GM19455 (cell line): ENCODE data around the gene USP17L30.
"Not testable (repeated sequence)": the region's sequence is repeated elsewhere in the genome, so short reads cannot be mapped to it uniquely, and the experiment has no call there.

Experiments used
- ATAC-seq: cut with Tn5 transposase; IDR thresholded peaks from one replicate; pipeline ENCODE4 v1.9.1; 2021; ENCODE audit not compliant: unreplicated experiment

Gene USP17L30, protein sequence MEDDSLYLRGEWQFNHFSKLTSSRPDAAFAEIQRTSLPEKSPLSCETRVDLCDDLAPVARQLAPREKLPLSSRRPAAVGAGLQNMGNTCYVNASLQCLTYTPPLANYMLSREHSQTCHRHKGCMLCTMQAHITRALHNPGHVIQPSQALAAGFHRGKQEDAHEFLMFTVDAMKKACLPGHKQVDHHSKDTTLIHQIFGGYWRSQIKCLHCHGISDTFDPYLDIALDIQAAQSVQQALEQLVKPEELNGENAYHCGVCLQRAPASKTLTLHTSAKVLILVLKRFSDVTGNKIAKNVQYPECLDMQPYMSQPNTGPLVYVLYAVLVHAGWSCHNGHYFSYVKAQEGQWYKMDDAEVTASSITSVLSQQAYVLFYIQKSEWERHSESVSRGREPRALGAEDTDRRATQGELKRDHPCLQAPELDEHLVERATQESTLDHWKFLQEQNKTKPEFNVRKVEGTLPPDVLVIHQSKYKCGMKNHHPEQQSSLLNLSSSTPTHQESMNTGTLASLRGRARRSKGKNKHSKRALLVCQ

DNA sequence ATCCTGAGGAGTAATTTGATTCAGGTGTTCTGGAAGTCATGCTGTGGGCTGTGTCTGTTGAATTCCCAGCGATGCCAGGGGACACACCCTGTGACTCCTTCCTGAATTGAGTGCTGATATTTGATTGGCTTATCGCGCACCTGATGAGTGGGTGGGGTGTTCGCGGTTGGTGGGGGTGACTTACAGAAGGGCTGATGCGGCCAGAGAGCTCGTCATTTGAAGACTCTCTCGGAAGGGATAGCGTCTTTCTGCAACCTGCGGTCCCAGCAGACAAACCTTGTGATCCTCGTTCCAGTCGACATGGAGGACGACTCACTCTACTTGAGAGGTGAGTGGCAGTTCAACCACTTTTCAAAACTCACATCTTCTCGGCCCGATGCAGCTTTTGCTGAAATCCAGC lies at the start of gene USP17L30:
Gene USP17L30 (plus strand): TSS at position 301 of the 400 bp plus-strand sequence. CDS start 0 bp downstream, at position 301.
- not testable (repeated sequence) for ATAC-seq

DNA sequence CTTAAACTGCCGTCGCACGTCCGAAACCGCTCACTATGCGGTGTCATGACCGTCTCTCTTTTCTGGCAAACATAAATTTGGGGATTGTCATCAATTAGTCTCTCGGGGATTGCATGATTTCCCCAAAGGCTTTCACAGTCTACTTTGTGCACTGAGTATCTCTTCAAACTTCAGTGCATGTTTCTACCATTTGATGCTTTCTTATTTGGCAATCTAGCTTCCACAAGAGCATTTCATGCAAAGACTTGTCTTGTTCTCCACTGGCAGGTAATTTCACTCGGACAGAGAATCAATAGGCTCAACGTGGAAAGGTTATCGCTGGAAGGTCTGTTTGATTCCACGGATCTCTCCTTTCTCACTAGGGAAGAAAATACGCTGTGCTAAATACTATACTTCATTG lies 38.7 kb upstream of the USP17L30 start:
- not testable (repeated sequence) for ATAC-seq

DNA sequence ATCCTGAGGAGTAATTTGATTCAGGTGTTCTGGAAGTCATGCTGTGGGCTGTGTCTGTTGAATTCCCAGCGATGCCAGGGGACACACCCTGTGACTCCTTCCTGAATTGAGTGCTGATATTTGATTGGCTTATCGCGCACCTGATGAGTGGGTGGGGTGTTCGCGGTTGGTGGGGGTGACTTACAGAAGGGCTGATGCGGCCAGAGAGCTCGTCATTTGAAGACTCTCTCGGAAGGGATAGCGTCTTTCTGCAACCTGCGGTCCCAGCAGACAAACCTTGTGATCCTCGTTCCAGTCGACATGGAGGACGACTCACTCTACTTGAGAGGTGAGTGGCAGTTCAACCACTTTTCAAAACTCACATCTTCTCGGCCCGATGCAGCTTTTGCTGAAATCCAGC lies 38.1 kb upstream of the USP17L30 start, which contains the start of gene USP17L24:
Gene USP17L24 (plus strand): TSS at position 301 of the 400 bp plus-strand sequence. CDS start 0 bp downstream, at position 301.
- ATAC-seq = not testable (repeated sequence)

DNA sequence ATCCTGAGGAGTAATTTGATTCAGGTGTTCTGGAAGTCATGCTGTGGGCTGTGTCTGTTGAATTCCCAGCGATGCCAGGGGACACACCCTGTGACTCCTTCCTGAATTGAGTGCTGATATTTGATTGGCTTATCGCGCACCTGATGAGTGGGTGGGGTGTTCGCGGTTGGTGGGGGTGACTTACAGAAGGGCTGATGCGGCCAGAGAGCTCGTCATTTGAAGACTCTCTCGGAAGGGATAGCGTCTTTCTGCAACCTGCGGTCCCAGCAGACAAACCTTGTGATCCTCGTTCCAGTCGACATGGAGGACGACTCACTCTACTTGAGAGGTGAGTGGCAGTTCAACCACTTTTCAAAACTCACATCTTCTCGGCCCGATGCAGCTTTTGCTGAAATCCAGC lies 33.3 kb upstream of the USP17L30 start, which contains the start of gene USP17L25:
Gene USP17L25 (plus strand): TSS at position 301 of the 400 bp plus-strand sequence. CDS start 0 bp downstream, at position 301.
- not testable (repeated sequence) for ATAC-seq

DNA sequence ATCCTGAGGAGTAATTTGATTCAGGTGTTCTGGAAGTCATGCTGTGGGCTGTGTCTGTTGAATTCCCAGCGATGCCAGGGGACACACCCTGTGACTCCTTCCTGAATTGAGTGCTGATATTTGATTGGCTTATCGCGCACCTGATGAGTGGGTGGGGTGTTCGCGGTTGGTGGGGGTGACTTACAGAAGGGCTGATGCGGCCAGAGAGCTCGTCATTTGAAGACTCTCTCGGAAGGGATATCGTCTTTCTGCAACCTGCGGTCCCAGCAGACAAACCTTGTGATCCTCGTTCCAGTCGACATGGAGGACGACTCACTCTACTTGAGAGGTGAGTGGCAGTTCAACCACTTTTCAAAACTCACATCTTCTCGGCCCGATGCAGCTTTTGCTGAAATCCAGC lies 28.6 kb upstream of the USP17L30 start, which contains the start of gene USP17L26:
Gene USP17L26 (plus strand): TSS at position 301 of the 400 bp plus-strand sequence. CDS start 0 bp downstream, at position 301.
- not testable (repeated sequence) for ATAC-seq

DNA sequence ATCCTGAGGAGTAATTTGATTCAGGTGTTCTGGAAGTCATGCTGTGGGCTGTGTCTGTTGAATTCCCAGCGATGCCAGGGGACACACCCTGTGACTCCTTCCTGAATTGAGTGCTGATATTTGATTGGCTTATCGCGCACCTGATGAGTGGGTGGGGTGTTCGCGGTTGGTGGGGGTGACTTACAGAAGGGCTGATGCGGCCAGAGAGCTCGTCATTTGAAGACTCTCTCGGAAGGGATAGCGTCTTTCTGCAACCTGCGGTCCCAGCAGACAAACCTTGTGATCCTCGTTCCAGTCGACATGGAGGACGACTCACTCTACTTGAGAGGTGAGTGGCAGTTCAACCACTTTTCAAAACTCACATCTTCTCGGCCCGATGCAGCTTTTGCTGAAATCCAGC lies 23.8 kb upstream of the USP17L30 start, which contains the start of gene USP17L5:
Gene USP17L5 (plus strand): TSS at position 301 of the 400 bp plus-strand sequence. CDS start 0 bp downstream, at position 301.
- not testable (repeated sequence) for ATAC-seq

DNA sequence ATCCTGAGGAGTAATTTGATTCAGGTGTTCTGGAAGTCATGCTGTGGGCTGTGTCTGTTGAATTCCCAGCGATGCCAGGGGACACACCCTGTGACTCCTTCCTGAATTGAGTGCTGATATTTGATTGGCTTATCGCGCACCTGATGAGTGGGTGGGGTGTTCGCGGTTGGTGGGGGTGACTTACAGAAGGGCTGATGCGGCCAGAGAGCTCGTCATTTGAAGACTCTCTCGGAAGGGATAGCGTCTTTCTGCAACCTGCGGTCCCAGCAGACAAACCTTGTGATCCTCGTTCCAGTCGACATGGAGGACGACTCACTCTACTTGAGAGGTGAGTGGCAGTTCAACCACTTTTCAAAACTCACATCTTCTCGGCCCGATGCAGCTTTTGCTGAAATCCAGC lies 19.1 kb upstream of the USP17L30 start, which contains the start of gene USP17L27:
Gene USP17L27 (plus strand): TSS at position 301 of the 400 bp plus-strand sequence. CDS start 0 bp downstream, at position 301.
- ATAC-seq = not testable (repeated sequence)

DNA sequence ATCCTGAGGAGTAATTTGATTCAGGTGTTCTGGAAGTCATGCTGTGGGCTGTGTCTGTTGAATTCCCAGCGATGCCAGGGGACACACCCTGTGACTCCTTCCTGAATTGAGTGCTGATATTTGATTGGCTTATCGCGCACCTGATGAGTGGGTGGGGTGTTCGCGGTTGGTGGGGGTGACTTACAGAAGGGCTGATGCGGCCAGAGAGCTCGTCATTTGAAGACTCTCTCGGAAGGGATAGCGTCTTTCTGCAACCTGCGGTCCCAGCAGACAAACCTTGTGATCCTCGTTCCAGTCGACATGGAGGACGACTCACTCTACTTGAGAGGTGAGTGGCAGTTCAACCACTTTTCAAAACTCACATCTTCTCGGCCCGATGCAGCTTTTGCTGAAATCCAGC lies 14.3 kb upstream of the USP17L30 start, which contains the start of gene USP17L28:
Gene USP17L28 (plus strand): TSS at position 301 of the 400 bp plus-strand sequence. CDS start 0 bp downstream, at position 301.
- not testable (repeated sequence) for ATAC-seq

DNA sequence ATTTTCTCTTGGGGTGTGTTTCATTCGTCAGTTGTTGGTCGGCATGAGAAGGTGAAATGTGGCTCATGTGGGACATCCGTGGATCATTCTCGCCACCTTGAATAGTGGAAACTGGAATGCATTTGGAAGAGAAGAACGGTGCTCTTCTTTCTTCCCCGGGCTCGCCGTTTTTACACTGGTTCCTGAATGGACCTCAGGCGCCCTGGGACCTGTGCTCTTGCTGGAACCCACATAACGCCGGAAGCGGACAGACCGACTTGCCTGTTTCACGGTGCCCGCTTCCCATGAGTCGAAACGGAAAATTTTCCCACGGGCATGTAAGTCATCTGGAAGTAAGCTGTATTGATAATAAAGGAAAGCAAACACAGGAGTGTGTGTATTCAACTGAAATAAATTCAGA lies 12.1 kb upstream of the USP17L30 start:
- not testable (repeated sequence) for ATAC-seq

DNA sequence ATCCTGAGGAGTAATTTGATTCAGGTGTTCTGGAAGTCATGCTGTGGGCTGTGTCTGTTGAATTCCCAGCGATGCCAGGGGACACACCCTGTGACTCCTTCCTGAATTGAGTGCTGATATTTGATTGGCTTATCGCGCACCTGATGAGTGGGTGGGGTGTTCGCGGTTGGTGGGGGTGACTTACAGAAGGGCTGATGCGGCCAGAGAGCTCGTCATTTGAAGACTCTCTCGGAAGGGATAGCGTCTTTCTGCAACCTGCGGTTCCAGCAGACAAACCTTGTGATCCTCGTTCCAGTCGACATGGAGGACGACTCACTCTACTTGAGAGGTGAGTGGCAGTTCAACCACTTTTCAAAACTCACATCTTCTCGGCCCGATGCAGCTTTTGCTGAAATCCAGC lies 9.6 kb upstream of the USP17L30 start, which contains the start of gene USP17L29:
Gene USP17L29 (plus strand): TSS at position 301 of the 400 bp plus-strand sequence. CDS start 0 bp downstream, at position 301.
- not testable (repeated sequence) for ATAC-seq

DNA sequence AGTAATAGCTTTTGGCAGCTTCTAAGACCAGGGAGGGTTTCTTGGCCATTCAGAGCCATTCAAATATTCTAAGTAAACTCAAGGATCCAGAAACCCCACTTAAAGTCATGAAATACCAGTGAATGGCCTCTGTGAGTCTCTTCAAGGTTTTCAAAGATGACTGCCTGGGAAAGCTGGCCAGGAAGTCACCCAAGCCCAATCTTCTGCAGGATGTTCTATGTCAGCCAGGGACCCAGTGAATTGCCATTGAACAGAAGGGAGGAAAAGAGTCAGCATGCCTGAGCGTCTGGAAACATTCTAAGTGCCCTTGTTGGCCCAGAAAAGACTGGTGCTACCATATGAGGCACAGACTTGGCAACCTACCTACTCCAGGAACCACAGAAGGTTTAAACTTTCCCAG lies 17.0 kb downstream of the USP17L30 start:
- ATAC-seq = not testable (repeated sequence)

DNA sequence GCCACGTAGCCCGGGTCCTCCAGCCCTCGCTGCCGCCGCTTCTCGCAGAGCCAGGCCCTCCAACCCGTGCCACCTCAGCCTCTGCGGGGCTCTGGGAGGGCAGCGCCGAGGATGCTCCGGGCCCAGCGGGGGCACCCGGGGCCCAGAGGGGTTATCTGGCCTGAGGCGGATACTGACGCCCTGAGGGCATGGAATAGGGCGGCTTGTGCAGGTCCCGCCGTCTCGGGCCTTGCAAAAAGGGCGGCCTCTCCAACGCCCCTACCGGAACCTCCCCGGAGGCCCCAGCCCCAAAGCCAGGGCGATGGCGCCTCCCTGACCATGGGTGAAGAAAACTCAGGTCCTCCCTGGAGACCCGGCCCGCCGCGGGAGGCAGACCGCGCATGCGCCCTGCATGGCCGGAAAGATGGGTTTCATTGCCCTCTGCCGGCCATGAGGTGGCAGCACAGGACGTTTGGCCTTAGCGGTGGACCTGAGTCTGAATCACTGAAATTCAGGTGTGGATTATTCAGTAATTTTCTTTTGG lies 18.1 kb downstream of the USP17L30 start:
- not testable (repeated sequence) for ATAC-seq

DNA sequence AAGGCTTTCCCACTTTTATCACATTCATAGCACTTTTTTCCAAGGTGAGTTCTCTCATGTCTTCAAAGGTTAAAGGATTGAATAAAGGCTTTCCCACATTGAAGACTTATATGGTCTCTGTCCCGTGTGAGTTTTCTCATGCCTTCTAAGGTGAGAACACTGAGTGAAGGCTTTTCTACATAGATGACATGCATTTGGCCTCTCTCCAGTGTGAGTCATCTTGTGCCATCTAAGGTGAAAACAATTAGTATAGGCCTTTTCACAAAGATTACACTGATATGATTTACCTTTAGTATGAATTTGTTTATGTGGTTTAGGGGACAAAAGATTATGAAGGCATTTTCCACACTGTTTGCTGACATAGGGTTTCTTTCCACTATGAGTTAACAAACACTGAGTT lies 21.2 kb downstream of the USP17L30 start:
- ATAC-seq = no peak

DNA sequence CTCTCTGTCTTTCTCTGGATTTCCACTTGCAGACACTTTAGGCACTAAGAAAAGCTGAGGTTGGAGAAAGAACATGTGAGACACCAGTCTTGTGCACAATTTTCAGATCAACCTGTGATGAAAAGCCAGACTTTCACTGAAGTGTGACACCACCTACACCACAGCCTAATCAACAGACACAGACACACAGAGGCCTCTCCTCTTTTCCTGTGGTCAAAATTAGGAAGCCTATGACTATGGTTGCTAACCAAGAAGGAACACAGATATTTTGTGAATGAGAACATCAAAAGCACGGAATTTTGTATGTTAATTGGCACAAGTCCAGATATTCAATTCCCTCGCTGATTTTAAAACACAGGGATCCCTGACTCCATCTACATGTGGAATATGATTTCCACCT lies 26.1 kb downstream of the USP17L30 start:
- not testable (repeated sequence) for ATAC-seq

DNA sequence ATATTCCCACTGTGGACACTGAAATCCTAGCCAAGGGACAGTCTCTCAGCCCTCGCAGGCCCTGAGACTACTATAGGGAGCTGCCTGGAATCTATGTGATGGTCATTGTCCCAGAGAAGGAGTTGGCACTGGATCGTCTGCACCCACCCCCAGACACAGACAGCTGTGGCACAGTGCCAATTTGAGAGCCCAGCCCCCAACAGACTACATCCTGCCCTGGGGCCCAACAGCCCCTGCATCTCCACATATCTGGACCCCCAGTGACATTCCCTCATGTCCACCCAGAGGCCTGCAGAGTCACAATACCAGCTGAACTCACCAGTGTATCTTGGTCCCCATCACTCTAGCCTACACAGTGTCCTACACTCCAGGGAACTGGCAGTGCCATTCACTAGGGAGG lies 42.8 kb downstream of the USP17L30 start:
- ATAC-seq = not testable (repeated sequence)

DNA sequence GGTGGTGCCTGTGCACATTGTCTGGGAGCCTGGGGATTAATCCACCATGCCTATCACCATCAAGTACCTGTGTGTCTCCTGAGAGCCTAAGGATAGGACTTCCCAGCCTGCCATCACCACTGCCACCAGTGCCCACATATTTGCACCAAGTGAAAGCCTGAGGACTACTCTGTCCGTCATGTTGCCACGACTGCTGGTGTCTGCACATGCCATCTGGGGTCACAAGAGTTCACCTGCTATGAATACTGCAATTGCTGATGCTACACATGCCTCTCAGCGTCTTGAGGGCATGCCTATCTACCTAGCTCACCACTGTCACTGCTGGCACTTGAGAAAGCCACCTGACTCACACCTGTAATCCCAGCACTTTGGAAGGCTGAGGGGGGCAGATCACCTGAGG lies 43.6 kb downstream of the USP17L30 start:
- not testable (repeated sequence) for ATAC-seq

DNA sequence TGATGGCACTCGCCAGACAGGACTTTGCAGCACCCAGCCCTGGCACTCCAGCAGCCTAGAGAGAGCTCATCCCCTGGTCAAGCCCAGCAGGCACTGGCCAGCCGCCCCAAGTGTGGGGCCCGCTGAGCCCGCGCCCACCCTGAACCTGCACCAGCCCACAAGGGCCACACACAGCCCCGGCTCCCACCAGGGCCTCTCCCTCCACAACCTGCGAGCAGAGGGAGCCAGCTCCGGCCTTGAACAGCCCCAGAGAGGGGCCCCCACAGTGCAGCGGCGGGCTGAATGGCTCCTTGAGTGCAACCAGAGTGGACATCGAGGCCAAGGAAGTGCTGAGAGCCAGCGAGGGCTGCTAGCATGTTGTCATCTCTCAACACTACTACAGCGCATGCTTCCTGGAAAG lies 46.9 kb downstream of the USP17L30 start:
- ATAC-seq = no peak
